Measurements from ENCODE around the gene TBC1D21. TPM values are rescaled to one million over a fixed set of nuclear protein-coding genes. Genes with fewer than 3 reads are reported as not detected.

The TBC1D21 gene
- total and polyA plus RNA-seq, 2 of the 8 experiments (the other 6 are each of a cell fraction or from before 2014, with no cell fraction given), result not detected

DNA sequence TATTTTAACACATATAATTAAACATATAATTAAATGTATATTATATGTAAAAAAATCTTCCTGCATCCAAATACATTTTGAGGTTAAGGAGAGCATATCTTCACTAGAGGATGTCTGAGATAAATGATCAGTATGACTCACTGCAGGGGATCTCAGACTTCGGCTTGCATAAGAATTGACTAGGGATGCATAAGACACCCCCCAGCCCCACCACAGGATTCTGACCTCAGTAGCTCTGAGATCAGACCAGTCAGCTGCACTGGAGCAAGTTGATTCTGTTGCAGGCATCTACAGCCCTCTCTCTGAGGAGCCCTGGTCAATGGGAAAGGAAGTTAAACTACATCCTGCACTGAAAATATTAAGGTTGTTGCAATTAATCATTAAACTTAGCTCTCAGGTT lies 29.0 kb upstream of the TBC1D21 start:
- H4K20me1 ChIP-seq (replicated peaks in 1 of 2; ENCODE audit: control insufficient read depth in 1 of 2, insufficient read depth in 2 of 2, low read length in 2 of 2), result no peaks in the 10 kb centered on the region
- WGBS, 2 experiments (ENCODE audit: extremely low coverage in 1 of 2, insufficient coverage in 1 of 2, insufficient read length in 1 of 2, insufficient replicate concordance in 2 of 2, low coverage in 1 of 2, low lambda C conversion rate in 2 of 2, missing lambda C conversion rate in 1 of 2), result 83% methylated on average over 1 of the region's 1 CpG; no CpG with 5 or more reads in 1 of the 2 experiments
- no peaks in the 10 kb centered on the region for H3K79me1 ChIP-seq (ENCODE audit: low read depth, low read length)
- no peak overlapping the region for H2BK120ac ChIP-seq (replicated peaks; ENCODE audit: low read depth, low read length)
- H3K79me2 ChIP-seq (ENCODE audit: control insufficient read depth in 1 of 2, insufficient read depth in 2 of 2, low read length in 2 of 2), result no peaks in the 10 kb centered on the region
- ChIA-PET POLR2A (ENCODE audit: partially characterized antibody) (no interaction called here), CTCF (ENCODE audit: partially characterized antibody) (interaction anchor here (1.0 to 7.3 kb wide), 8 partner anchors 11 to 116 kb away, joined by 3 to 32 read pairs (median 4); partner anchors contain the start of gene TBC1D21)
- H3K14ac ChIP-seq (ENCODE audit: insufficient read length), result no peak overlapping the region
- peaks cover 0 to 11% (median 5%) of the 10 kb centered on the region in 4 experiments; a peak in 5 of 7 replicates for H3K4me1 ChIP-seq (replicated peaks in 1 of 4; ENCODE audit: control insufficient read depth in 3 of 4, insufficient read depth in 4 of 4, low read length in 3 of 4)
- H3K9ac ChIP-seq (replicated peaks in 1 of 4; ENCODE audit: extremely low read depth in 1 of 4, low read depth in 3 of 4, low read length in 3 of 4), result no peak overlapping the region
- FAIRE-seq (no peak), DNase-seq (ENCODE audit: low read depth in 1 of 2, low spot score in 2 of 2) (no peak)
- no peak overlapping the region for H2AK5ac ChIP-seq (ENCODE audit: low read depth, low read length)
- H4K8ac ChIP-seq (ENCODE audit: extremely low read depth, insufficient read depth, low read length), result no peak overlapping the region
- H3K56ac ChIP-seq (replicated peaks; ENCODE audit: insufficient read length, low read depth, low read length), result no peak overlapping the region
- no peak overlapping the region for H3K18ac ChIP-seq (ENCODE audit: extremely low read depth, low read length)
- no peak overlapping the region for H3K23ac ChIP-seq (ENCODE audit: insufficient read length)
- no peak overlapping the region for H2BK15ac ChIP-seq (ENCODE audit: low read length)
- 0 out of 4 replicates have a peak overlapping the region, but pooled peaks of 1 of the 2 experiments have one; percentile 15 for H3K4me2 ChIP-seq (ENCODE audit: insufficient read depth in 1 of 2, low read depth in 2 of 2, low read length in 2 of 2)
- no peak overlapping the region for H3K4ac ChIP-seq (replicated peaks; ENCODE audit: insufficient read length, low read depth, low read length)
- no peak overlapping the region for H3K4me3 ChIP-seq (ENCODE audit: extremely low read depth in 1 of 4, insufficient read depth in 2 of 4, low read depth in 3 of 4, low read length in 4 of 4)
- no peak overlapping the region for H2AFZ ChIP-seq (ENCODE audit: low read length)
- H3K9me3 ChIP-seq (ENCODE audit: insufficient read depth in 2 of 2, low read depth in 1 of 2, low read length in 1 of 2), result no peaks in the 10 kb centered on the region
- H2BK5ac ChIP-seq (ENCODE audit: low read depth, low read length), result no peak overlapping the region
- H2BK20ac ChIP-seq (ENCODE audit: low read length), result no peak overlapping the region
- H3K36me3 ChIP-seq (ENCODE audit: control insufficient read depth in 2 of 4, insufficient read depth in 4 of 4, low read length in 3 of 4), result no peaks in the 10 kb centered on the region
- no peak overlapping the region for H2BK12ac ChIP-seq (ENCODE audit: low read depth, low read length)
- H3K23me2 ChIP-seq (ENCODE audit: low read depth, low read length), result no peaks in the 10 kb centered on the region
- peaks cover 0 to 2% (median under 1%) of the 10 kb centered on the region in 4 experiments; a peak in 1 of 7 replicates for H3K27me3 ChIP-seq (replicated peaks in 1 of 4; ENCODE audit: control insufficient read depth in 3 of 4, extremely low read depth in 1 of 4, insufficient read depth in 3 of 4, low read length in 3 of 4)
- no peak overlapping the region for H3K27ac ChIP-seq (ENCODE audit: low read depth, low read length)
- H4K5ac ChIP-seq (ENCODE audit: insufficient read length, low read depth, low read length), result no peak overlapping the region
- H4K91ac ChIP-seq (replicated peaks; ENCODE audit: insufficient read length, low read length), result no peak overlapping the region
- TF ChIP-seq SAP30 (IDR thresholded peaks at IDR 0.05; ENCODE audit: insufficient read depth, insufficient replicate concordance, low read length) (no peak), JUND (IDR thresholded peaks at IDR 0.05; ENCODE audit: low read length) (0 out of 2 replicates have a peak, but pooled peaks have one; percentile 56), KDM5A (IDR thresholded peaks at IDR 0.05; ENCODE audit: low read length) (no peak), PHF8 (conservative IDR thresholded peaks at IDR 0.05; ENCODE audit: low read depth, low read length) (no peak), POU5F1 (IDR thresholded peaks at IDR 0.05; ENCODE audit: low read depth, low read length) (0 out of 2 replicates have a peak, but pooled peaks have one; percentile 29), CHD2 (IDR thresholded peaks at IDR 0.05; ENCODE audit: low read length) (no peak), RXRA (IDR thresholded peaks at IDR 0.05; ENCODE audit: insufficient read depth, low read depth, low read length) (no peak), EP300 (IDR thresholded peaks at IDR 0.05; ENCODE audit: borderline replicate concordance in 1 of 2, low read depth in 2 of 2, low read length in 2 of 2) (no peak), TEAD4 (IDR thresholded peaks at IDR 0.05; ENCODE audit: low read depth, low read length) (no peak)
- TF ChIP-seq, protein P1, sequence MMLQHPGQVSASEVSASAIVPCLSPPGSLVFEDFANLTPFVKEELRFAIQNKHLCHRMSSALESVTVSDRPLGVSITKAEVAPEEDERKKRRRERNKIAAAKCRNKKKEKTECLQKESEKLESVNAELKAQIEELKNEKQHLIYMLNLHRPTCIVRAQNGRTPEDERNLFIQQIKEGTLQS (IDR thresholded peaks at IDR 0.05; ENCODE audit: insufficient read depth, low read depth, low read length), result no peak
- TF ChIP-seq, protein P2, sequence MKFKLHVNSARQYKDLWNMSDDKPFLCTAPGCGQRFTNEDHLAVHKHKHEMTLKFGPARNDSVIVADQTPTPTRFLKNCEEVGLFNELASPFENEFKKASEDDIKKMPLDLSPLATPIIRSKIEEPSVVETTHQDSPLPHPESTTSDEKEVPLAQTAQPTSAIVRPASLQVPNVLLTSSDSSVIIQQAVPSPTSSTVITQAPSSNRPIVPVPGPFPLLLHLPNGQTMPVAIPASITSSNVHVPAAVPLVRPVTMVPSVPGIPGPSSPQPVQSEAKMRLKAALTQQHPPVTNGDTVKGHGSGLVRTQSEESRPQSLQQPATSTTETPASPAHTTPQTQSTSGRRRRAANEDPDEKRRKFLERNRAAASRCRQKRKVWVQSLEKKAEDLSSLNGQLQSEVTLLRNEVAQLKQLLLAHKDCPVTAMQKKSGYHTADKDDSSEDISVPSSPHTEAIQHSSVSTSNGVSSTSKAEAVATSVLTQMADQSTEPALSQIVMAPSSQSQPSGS (IDR thresholded peaks at IDR 0.05; ENCODE audit: low read length), result no peak

Measured in H1 (cell line).